Measurements from ENCODE around the gene DAD1.
"Not testable (repeated sequence)": the region's sequence is repeated elsewhere in the genome, so short reads cannot be mapped to it uniquely, and the experiment has no call there.

Gene DAD1

GRCh38 chr14:22589096-22589839, at the start of gene DAD1:
TSS of gene DAD1 (minus strand) at chr14:22589224. CDS start at chr14:22589157, 67 bp downstream.
- DNase-seq, result peak; percentile 89 to 99 (median 95)
- intact Hi-C loops (cut with DNase I), result loop anchor here (1.0 to 5.0 kb wide), 2 partner anchors 8 to 178 kb away; partner anchors contain the start of gene OXA1L

- intact Hi-C loops (cut with DNase I); DNase-seq: not testable (repeated sequence)
These were observed 47.0 kb upstream of the DAD1 start for GRCh38 chr14:22635980-22636379.

- DNase-seq, result no peak
- intact Hi-C loops (cut with DNase I), result no loop called here
These were observed 45.3 kb upstream of the DAD1 start for GRCh38 chr14:22634233-22634900.

- DNase-seq, result no peak
- intact Hi-C loops (cut with DNase I), result no loop called here
These were observed 41.5 kb upstream of the DAD1 start for GRCh38 chr14:22630486-22630885.

GRCh38 chr14:22630066-22630465, 41.0 kb upstream of the DAD1 start:
- DNase-seq, result no peak
- intact Hi-C loops (cut with DNase I), result no loop called here

GRCh38 chr14:22629361-22629760, 40.3 kb upstream of the DAD1 start:
- DNase-seq, result no peak
- intact Hi-C loops (cut with DNase I), result no loop called here

- no peak for DNase-seq
- intact Hi-C loops (cut with DNase I), result no loop called here
These were observed 38.7 kb upstream of the DAD1 start for GRCh38 chr14:22627506-22628263.

- DNase-seq, result no peak
- intact Hi-C loops (cut with DNase I), result no loop called here
These were observed 37.6 kb upstream of the DAD1 start for GRCh38 chr14:22626590-22626989.

GRCh38 chr14:22623047-22623446, 34.0 kb upstream of the DAD1 start:
- no peak for DNase-seq
- intact Hi-C loops (cut with DNase I), result no loop called here

- no peak for DNase-seq
- intact Hi-C loops (cut with DNase I), result no loop called here
These were observed 33.2 kb upstream of the DAD1 start for GRCh38 chr14:22622255-22622654.

GRCh38 chr14:22615765-22616164, 26.7 kb upstream of the DAD1 start:
- DNase-seq; intact Hi-C loops (cut with DNase I): not testable (repeated sequence)

- intact Hi-C loops (cut with DNase I), result no loop called here
- DNase-seq, result no peak
These were observed 25.3 kb upstream of the DAD1 start for GRCh38 chr14:22614240-22614799.

GRCh38 chr14:22613736-22614239, 24.8 kb upstream of the DAD1 start:
- intact Hi-C loops (cut with DNase I), result no loop called here

GRCh38 chr14:22613106-22613695, 24.2 kb upstream of the DAD1 start:
- DNase-seq, result no peak
- intact Hi-C loops (cut with DNase I), result no loop called here

More at GRCh38 chr14:22613736-22614239, 24.8 kb upstream of the DAD1 start:
- no peak for DNase-seq

GRCh38 chr14:22610931-22611330, 21.9 kb upstream of the DAD1 start:
- intact Hi-C loops (cut with DNase I), result no loop called here

GRCh38 chr14:22607291-22607690, 18.3 kb upstream of the DAD1 start:
- DNase-seq, result no peak
- intact Hi-C loops (cut with DNase I), result no loop called here

More at GRCh38 chr14:22610931-22611330, 21.9 kb upstream of the DAD1 start:
- no peak for DNase-seq

GRCh38 chr14:22606380-22606779, 17.4 kb upstream of the DAD1 start:
- intact Hi-C loops (cut with DNase I), result no loop called here
- peak in 1 of 10 donors; percentile 66 for DNase-seq

- intact Hi-C loops (cut with DNase I), result no loop called here
- DNase-seq, result no peak
These were observed 13.8 kb upstream of the DAD1 start for GRCh38 chr14:22602862-22603261.

- intact Hi-C loops (cut with DNase I), result no loop called here
- DNase-seq, result no peak
These were observed 13.0 kb upstream of the DAD1 start for GRCh38 chr14:22601996-22602395.

- no peak for DNase-seq
- intact Hi-C loops (cut with DNase I), result no loop called here
These were observed 12.4 kb upstream of the DAD1 start for GRCh38 chr14:22601456-22601855.

Data from posterior cingulate gyrus (tissue), 11 donors.